DND-41 (cell line): ENCODE measurements around the gene GTF2A1.
"Not testable (repeated sequence)": the region's sequence is repeated elsewhere in the genome, so short reads cannot be mapped to it uniquely, and the experiment has no call there.

Experiments
- ATAC-seq: fragments of 200-7000 bp; cut with Tn5 transposase; 3 replicates; pipeline ENCODE4 v1.9.1; 2021; ENCODE audit warnings: low read depth; ENCODE audit not compliant: insufficient read depth
- DNase-seq: peaks from one replicate; pipeline ENCODE4 v3.0.0-alpha.2; 2020
- H2AFZ ChIP-seq: 2 replicates; pipeline ENCODE4 v1.6.0; 2012; ENCODE audit warnings: low read depth, low read length
- H3K27ac ChIP-seq: 2 replicates; pipeline ENCODE4 v1.5.1; 2012; ENCODE audit warnings: low read length, inconsistent platforms
- H3K27me3 ChIP-seq: fragments of 200-600 bp; sonication (generic); 2 replicates; pipeline ENCODE4 v1.6.0; 2012; ENCODE audit warnings: low read length, mild to moderate bottlenecking, inconsistent platforms; ENCODE audit not compliant: insufficient read depth, poor library complexity
- H3K36me3 ChIP-seq: 2 replicates; pipeline ENCODE4 v1.5.1; 2012; ENCODE audit warnings: low read length, inconsistent platforms; ENCODE audit not compliant: insufficient read depth
- H3K4me1 ChIP-seq: 2 replicates; pipeline ENCODE4 v1.5.1; 2012; ENCODE audit warnings: mild to moderate bottlenecking, low read length; ENCODE audit not compliant: insufficient read depth
- H3K4me2 ChIP-seq: 2 replicates; pipeline ENCODE4 v1.6.0; 2012; ENCODE audit warnings: mild to moderate bottlenecking, moderate library complexity, low read length, inconsistent platforms; ENCODE audit not compliant: insufficient read depth
- H3K4me3 ChIP-seq, 2 experiments: fragments of 200-600 bp in 1 of 2; shearing (Covaris generic) in 1 of 2; 2 replicates each; pipeline ENCODE4 v1.5.1; 2012 to 2016; ENCODE audit warnings: inconsistent platforms in 2 of 2, low read length in 2 of 2, mild to moderate bottlenecking in 2 of 2, low read depth in 1 of 2, moderate library complexity in 1 of 2
- H3K79me2 ChIP-seq: 2 replicates; pipeline ENCODE4 v1.6.0; 2012; ENCODE audit warnings: low read length, inconsistent platforms; ENCODE audit not compliant: insufficient read depth
- H3K9ac ChIP-seq: 2 replicates; pipeline ENCODE4 v1.6.0; 2012; ENCODE audit warnings: low read depth, mild to moderate bottlenecking, inconsistent platforms, low read length, moderate library complexity
- H3K9me3 ChIP-seq: 2 replicates; pipeline ENCODE4 v1.5.1; 2012; ENCODE audit warnings: low read length, moderate library complexity, mild to moderate bottlenecking, inconsistent platforms; ENCODE audit not compliant: insufficient read depth, severe bottlenecking
- H4K20me1 ChIP-seq: 2 replicates; pipeline ENCODE4 v1.6.0; 2012; ENCODE audit warnings: low read length; ENCODE audit not compliant: insufficient read depth
- CTCF ChIP-seq: IDR thresholded peaks from 2 replicates; pipeline ENCODE4 v1.5.1; 2012; ENCODE audit warnings: borderline replicate concordance, low read length, moderate library complexity, mild to moderate bottlenecking; ENCODE audit not compliant: poor library complexity, severe bottlenecking; ENCODE audit errors: extremely low read depth
- EZH2 ChIP-seq: IDR thresholded peaks from 3 replicates; pipeline ENCODE4 v1.6.1; 2012; ENCODE audit warnings: borderline replicate concordance, low read depth, mild to moderate bottlenecking, moderate library complexity, low read length, inconsistent platforms; ENCODE audit not compliant: severe bottlenecking

The GTF2A1 gene

DNA sequence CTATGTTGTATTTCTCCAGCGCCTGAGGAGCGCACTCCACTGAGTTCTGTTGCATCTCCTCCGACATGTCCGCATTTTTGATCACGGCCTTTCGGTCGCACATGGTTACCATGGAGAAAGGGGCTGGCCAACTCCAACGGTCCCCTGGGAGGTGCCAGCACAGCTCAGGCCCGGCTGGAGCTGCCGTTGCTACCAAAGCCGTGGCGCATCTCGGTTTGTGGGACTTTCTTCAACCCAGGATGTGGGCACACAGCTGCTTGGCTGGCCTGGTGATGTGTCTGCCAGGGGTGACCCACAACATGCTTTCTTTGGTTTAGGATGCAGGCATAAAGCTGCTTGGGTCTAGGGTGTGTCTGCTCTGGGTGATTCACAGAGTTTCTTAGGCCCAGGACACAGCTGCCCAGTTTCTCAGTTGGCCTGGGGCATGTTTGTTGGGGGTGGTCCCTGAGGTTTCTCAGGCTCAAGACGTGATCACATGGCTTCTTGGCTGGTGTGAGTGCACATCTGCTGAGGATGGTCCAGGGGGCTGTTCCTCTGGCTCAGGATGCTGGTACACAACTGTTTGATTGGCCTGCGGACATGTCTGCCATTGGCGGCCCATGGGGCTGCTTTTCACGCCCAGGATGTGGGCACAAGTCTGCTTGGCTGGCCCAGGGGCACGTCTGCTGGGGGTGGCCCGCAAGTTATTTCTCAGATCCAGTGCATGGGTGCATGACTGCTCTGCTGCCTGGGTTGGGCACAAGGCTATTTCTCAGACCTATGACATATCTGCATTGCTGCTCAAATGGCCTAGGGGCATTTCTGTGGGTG lies 25.9 kb upstream of the GTF2A1 start:
- Histone ChIP-seq H3K4me2 (peak overlapping the region; percentile 39), H4K20me1 (no peaks in the 10 kb centered on the region), H3K9ac (peak overlapping the region; percentile 38), H3K4me3 (peak overlapping the region in 1 of 2 experiments; percentile 25; a peak in 1 of 4 replicates), H3K27me3 (no peaks in the 10 kb centered on the region), H3K27ac (peak overlapping the region; percentile 75), H2AFZ (no peak overlapping the region; the same call in 1 of the 2 replicates), H3K79me2 (no peaks in the 10 kb centered on the region), H3K9me3 (peaks cover 11% of the 10 kb centered on the region), H3K36me3 (no peaks in the 10 kb centered on the region), H3K4me1 (peaks cover 34% of the 10 kb centered on the region)
- DNase-seq: peak; percentile 91
- peak; percentile 91 for ATAC-seq
- TF ChIP-seq CTCF: no peak
- TF ChIP-seq EZH2: no peak

- H3K27ac ChIP-seq: peak overlapping the region; percentile 75
- peaks cover 11% of the 10 kb centered on the region for H3K9me3 ChIP-seq
- no peaks in the 10 kb centered on the region for H4K20me1 ChIP-seq
- H3K4me2 ChIP-seq: no peak overlapping the region
- H3K4me1 ChIP-seq: peaks cover 34% of the 10 kb centered on the region
- no peaks in the 10 kb centered on the region for H3K79me2 ChIP-seq
- no peak for ATAC-seq
- H2AFZ ChIP-seq: no peak overlapping the region
- peak; percentile 24 for DNase-seq
- no peaks in the 10 kb centered on the region for H3K36me3 ChIP-seq
- H3K27me3 ChIP-seq: no peaks in the 10 kb centered on the region
- no peak overlapping the region for H3K9ac ChIP-seq
- H3K4me3 ChIP-seq: no peak overlapping the region
- TF ChIP-seq CTCF: no peak
Observed at GRCh38 chr14:81245771-81246170, 25.0 kb upstream of the GTF2A1 start.

DNA sequence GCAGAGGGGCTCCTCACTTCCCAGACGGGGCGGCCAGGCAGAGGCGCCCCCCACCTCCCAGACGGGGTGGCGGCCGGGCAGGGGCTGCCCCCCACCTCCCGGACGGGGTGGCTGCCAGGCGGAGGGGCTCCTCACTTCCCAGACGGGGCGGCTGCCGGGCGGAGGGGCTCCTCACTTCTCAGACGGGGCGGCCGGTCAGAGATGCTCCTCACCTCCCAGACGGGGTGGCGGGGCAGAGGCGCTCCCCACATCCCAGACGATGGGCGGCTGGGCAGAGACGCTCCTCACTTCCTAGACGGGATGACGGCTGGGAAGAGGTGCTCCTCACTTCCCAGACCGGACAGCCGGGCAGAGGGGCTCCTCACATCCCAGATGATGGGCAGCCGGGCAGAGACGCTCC lies 23.7 kb upstream of the GTF2A1 start:
- H3K9me3 ChIP-seq: peaks cover 11% of the 10 kb centered on the region
- not testable (repeated sequence) for H3K79me2 ChIP-seq, H3K27me3 ChIP-seq, H2AFZ ChIP-seq, DNase-seq, H3K4me2 ChIP-seq, H3K9ac ChIP-seq, H3K4me3 ChIP-seq, ATAC-seq, H4K20me1 ChIP-seq, H3K27ac ChIP-seq, H3K36me3 ChIP-seq
- peaks cover 34% of the 10 kb centered on the region for H3K4me1 ChIP-seq

DNA sequence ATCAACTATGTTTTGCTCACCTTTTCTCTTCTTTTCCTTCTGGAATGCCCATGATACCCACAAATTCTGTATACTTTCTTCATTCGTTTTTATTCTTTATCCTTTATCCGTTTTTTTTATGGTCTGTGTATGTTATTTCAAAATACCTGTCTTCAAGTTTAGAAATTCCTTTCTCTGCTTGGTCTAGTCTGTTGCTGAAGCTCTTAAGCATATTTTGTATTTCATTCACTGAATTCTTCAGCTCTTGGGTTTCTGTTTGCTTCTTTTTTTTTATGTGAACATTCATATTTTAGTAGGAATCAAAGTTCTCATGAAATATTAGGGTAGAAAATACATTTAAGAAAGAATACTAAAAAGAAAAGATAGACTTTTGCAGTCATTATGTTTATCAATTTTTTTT lies 22.7 kb upstream of the GTF2A1 start:
- no peak for TF ChIP-seq CTCF
- no peak for TF ChIP-seq EZH2
- Histone ChIP-seq H3K4me3 (no peak overlapping the region), H4K20me1 (no peaks in the 10 kb centered on the region), H2AFZ (no peak overlapping the region), H3K4me2 (no peak overlapping the region), H3K9me3 (peaks cover 11% of the 10 kb centered on the region), H3K36me3 (no peaks in the 10 kb centered on the region), H3K79me2 (no peaks in the 10 kb centered on the region), H3K27ac (no peak overlapping the region), H3K9ac (no peak overlapping the region), H3K4me1 (peaks cover 30% of the 10 kb centered on the region), H3K27me3 (no peaks in the 10 kb centered on the region)
- ATAC-seq: no peak
- no peak for DNase-seq

DNA sequence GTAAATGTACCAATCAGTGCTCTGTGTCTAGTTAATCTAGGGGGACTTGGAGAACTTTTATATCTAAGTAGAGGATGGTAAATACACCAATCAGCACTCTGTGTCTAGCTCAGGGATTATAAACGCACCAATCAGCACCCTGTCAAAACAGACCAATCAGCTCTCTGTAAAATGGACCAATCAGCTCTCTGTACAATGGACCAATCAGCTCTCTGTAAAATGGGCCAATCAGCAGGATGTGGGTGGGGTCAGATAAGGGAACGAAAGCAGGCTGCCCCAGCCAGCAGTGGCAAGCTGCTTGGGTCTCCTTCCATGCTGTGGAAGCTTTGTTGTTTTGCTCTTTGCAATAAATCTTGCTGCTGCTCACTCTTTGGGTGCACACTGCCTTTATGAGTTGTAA lies 16.1 kb upstream of the GTF2A1 start:
- not testable (repeated sequence) for H3K9ac ChIP-seq, H2AFZ ChIP-seq, H3K79me2 ChIP-seq, H3K27ac ChIP-seq, H3K4me3 ChIP-seq, H3K4me1 ChIP-seq, DNase-seq, H4K20me1 ChIP-seq, H3K27me3 ChIP-seq, H3K9me3 ChIP-seq, ATAC-seq, H3K4me2 ChIP-seq, H3K36me3 ChIP-seq
